ENCODE measurements around the gene CCIN.

DNA sequence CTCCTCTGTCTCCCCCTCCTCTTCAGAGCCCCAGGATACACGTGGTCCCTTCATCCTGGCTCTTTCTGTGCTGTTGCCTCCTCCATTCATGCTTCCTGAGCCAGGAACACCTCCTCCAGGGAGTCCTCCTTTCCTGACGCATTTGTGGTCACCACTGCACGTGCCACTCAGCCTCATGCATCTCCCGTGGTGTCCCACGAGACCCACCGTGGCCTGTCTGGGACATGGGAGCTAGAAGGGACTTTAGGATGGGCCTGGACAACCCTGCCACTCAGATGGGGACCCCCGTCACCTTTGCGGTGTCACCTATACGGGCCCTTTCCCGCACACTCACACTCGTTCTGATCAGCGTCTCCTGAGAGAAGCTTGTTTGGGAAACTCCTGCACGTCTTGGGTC is 25.9 kb upstream of the CCIN start:
- TF ChIP-seq, protein P1, sequence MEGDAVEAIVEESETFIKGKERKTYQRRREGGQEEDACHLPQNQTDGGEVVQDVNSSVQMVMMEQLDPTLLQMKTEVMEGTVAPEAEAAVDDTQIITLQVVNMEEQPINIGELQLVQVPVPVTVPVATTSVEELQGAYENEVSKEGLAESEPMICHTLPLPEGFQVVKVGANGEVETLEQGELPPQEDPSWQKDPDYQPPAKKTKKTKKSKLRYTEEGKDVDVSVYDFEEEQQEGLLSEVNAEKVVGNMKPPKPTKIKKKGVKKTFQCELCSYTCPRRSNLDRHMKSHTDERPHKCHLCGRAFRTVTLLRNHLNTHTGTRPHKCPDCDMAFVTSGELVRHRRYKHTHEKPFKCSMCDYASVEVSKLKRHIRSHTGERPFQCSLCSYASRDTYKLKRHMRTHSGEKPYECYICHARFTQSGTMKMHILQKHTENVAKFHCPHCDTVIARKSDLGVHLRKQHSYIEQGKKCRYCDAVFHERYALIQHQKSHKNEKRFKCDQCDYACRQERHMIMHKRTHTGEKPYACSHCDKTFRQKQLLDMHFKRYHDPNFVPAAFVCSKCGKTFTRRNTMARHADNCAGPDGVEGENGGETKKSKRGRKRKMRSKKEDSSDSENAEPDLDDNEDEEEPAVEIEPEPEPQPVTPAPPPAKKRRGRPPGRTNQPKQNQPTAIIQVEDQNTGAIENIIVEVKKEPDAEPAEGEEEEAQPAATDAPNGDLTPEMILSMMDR (IDR thresholded peaks at IDR 0.05; ENCODE audit: insufficient read depth, low read length, poor library complexity, severe bottlenecking): no peak
- no peak for TF ChIP-seq EZH2phosphoT487 (conservative IDR thresholded peaks at IDR 0.05; ENCODE audit: low read length)
